Hematopoietic multipotent progenitor cell treated with erythropoietin and hydrocortisone succinate and interleukin-3 and kit ligand, for 8 days (in vitro differentiated cells): ENCODE measurements around the gene PLD1.

Experiments
- DNase-seq: peaks from one replicate; pipeline ENCODE4 v3.0.0-alpha.2; 2015

Gene PLD1

GRCh38 chr3:171551296-171551695, 259.0 kb downstream of the PLD1 start:
- DNase-seq: no peak
